A549 (cell line): ENCODE results near the gene NEU4. TPM values are rescaled to one million over a fixed set of nuclear protein-coding genes. Genes with fewer than 3 reads are reported as not detected.

Source experiments
- ATAC-seq, 2 experiments: fragments of 200-7000 bp in 1 of 2; fragments of >200 bp in 1 of 2; cut with Nextera tagmentation in 1 of 2; cut with Tn5 transposase in 1 of 2; 3 replicates each; pipeline versions ENCODE4 v1.8.0 to v1.9.1; 2018 to 2020; ENCODE audit warnings: mild to moderate bottlenecking in 1 of 2, moderate library complexity in 1 of 2
- CTCF ChIA-PET: fragments of 300-600 bp; sonication (Branson Sonifier 250); formaldehyde crosslinking; extraction: SDS; loops from one replicate; lab custom pipeline; 2021; ENCODE audit warnings: antibody characterized with exemption, inconsistent platforms; lab: Yijun Ruan, JAX
- POLR2A ChIA-PET: fragments of 350-600 bp; formaldehyde crosslinking; extraction: SDS; loops from one replicate; lab custom pipeline; 2021; ENCODE audit warnings: antibody characterized with exemption, inconsistent platforms; lab: Yijun Ruan, JAX
- DNase-seq, 2 experiments: peaks; one replicate each; pipeline versions ENCODE4 v3.0.0 to v3.0.0-alpha.2; 2011 to 2016; ENCODE audit warnings: low read depth in 1 of 2, low spot score in 1 of 2
- FAIRE-seq: peaks from 2 replicates; lab custom pipeline; 2011; peaks lifted over from hg19 to GRCh38; lab: Jason Lieb, UNC
- H3K27ac ChIP-seq, 2 experiments: fragments of >200 bp; sonication (Bioruptor Twin); formaldehyde crosslinking; 3 replicates each; pipeline ENCODE4 v1.5.1; 2016 to 2017
- H3K4me1 ChIP-seq: fragments of >200 bp; sonication (Bioruptor Twin); formaldehyde crosslinking; 3 replicates; pipeline ENCODE4 v1.6.1; 2016
- H3K4me2 ChIP-seq: fragments of >200 bp; sonication (Bioruptor Twin); formaldehyde crosslinking; 3 replicates; pipeline ENCODE4 v1.6.1; 2016
- H3K4me3 ChIP-seq: fragments of >200 bp; sonication (Bioruptor Twin); formaldehyde crosslinking; 3 replicates; pipeline ENCODE4 v1.5.1; 2016
- H3K9me3 ChIP-seq: fragments of >200 bp; sonication (Bioruptor Twin); formaldehyde crosslinking; 3 replicates; pipeline ENCODE4 v1.6.1; 2016
- ATOH8 ChIP-seq: fragments of 250-450 bp; sonication (Bioruptor Pico); IDR thresholded peaks from 2 replicates; pipeline ENCODE4 v1.5.0; 2020; ENCODE audit warnings: low read depth, mild to moderate bottlenecking, moderate library complexity
- EHF ChIP-seq: fragments of 250-450 bp; sonication (Bioruptor Pico); IDR thresholded peaks from 2 replicates; pipeline ENCODE4 v1.5.0; 2020; ENCODE audit warnings: mild to moderate bottlenecking
- ESRRA ChIP-seq: fragments of 150-350 bp; IDR thresholded peaks from 2 replicates; pipeline ENCODE4 v1.6.1; 2014; ENCODE audit warnings: mild to moderate bottlenecking, low read length, borderline replicate concordance
- FOSB ChIP-seq: fragments of 250-450 bp; sonication (Bioruptor Pico); IDR thresholded peaks from 2 replicates; pipeline ENCODE4 v1.5.0; 2020; ENCODE audit warnings: mild to moderate bottlenecking, moderate library complexity
- FOSL2 ChIP-seq, 2 experiments: fragments of 450-650 bp in 1 of 2; fragments of >200 bp in 1 of 2; sonication (Bioruptor Twin) in 1 of 2; formaldehyde crosslinking; IDR thresholded peaks; 2 replicates each; pipeline versions ENCODE4 v1.5.0 to v1.6.1; 2016 to 2020; ENCODE audit warnings: mild to moderate bottlenecking in 1 of 2, moderate library complexity in 1 of 2
- FOXS1 ChIP-seq: fragments of 250-450 bp; sonication (Bioruptor Pico); IDR thresholded peaks from 2 replicates; pipeline ENCODE4 v1.5.0; 2020; ENCODE audit warnings: mild to moderate bottlenecking, moderate library complexity
- GATA3 ChIP-seq: IDR thresholded peaks from 2 replicates; pipeline ENCODE4 v1.6.1; 2012; ENCODE audit warnings: borderline replicate concordance
- HES2 ChIP-seq: fragments of >200 bp; sonication (Bioruptor Twin); formaldehyde crosslinking; IDR thresholded peaks from 2 replicates; pipeline ENCODE4 v1.6.1; 2016
- HEYL ChIP-seq: fragments of 250-450 bp; sonication (Bioruptor Pico); IDR thresholded peaks from 2 replicates; pipeline ENCODE4 v1.8.0; 2021; ENCODE audit warnings: mild to moderate bottlenecking, moderate library complexity
- KDM1A ChIP-seq: fragments of 200-600 bp; sonication (generic); IDR thresholded peaks from 2 replicates; pipeline ENCODE4 v1.6.1; 2016; ENCODE audit warnings: low read depth, mild to moderate bottlenecking
- MAZ ChIP-seq: fragments of 150-350 bp; IDR thresholded peaks from 2 replicates; pipeline ENCODE4 v1.6.1; 2014; ENCODE audit warnings: antibody characterized with exemption, low read depth, low read length, borderline replicate concordance
- POLR2AphosphoS2 ChIP-seq: conservative IDR thresholded peaks from 2 replicates; pipeline ENCODE4 v1.6.1; 2012; ENCODE audit warnings: low read length, improper control_type of control experiment, inconsistent platforms
- RARB ChIP-seq: fragments of 250-450 bp; sonication (Bioruptor Pico); IDR thresholded peaks from 2 replicates; pipeline ENCODE4 v1.8.0; 2021; ENCODE audit warnings: mild to moderate bottlenecking, moderate library complexity
- REST ChIP-seq: fragments of 200-600 bp; sonication (generic); IDR thresholded peaks from 2 replicates; pipeline ENCODE4 v1.6.1; 2016; ENCODE audit warnings: antibody characterized with exemption, mild to moderate bottlenecking, moderate library complexity
- RFX5 ChIP-seq: fragments of 450-650 bp; IDR thresholded peaks from 2 replicates; pipeline ENCODE4 v1.7.1; 2014; ENCODE audit warnings: antibody characterized with exemption, mild to moderate bottlenecking, moderate library complexity
- ZFP36 ChIP-seq: fragments of 450-650 bp; IDR thresholded peaks from 2 replicates; pipeline ENCODE4 v1.6.1; 2014; ENCODE audit warnings: borderline replicate concordance; ENCODE audit not compliant: partially characterized antibody
- ZSCAN20 ChIP-seq: fragments of 250-450 bp; sonication (Bioruptor Pico); IDR thresholded peaks from 2 replicates; pipeline ENCODE4 v1.8.0; 2022; ENCODE audit warnings: mild to moderate bottlenecking, moderate library complexity
- WGBS: methylation state at CpG from one replicate; pipeline ENCODE4 v1.1.6; 2017; ENCODE audit errors: missing lambda C conversion rate; 5-methylcytosine and 5-hydroxymethylcytosine counted together
- polyA plus RNA-seq, 4 experiments: library from polyadenylated mRNA; depleted of rRNA in 3 of 4; stranded (reverse); fragments of >200 nt; fragmentation: RNase III in 1 of 4; extraction: RNeasy Plus Mini Kit Qiagen cat#74134 plus additional on column Dnase treatment in 1 of 4; gene quantifications; 2 replicates in 3 of 4; 3 replicates in 1 of 4; pipeline ENCODE4 v1.2.3, GENCODE V29; 2011 to 2017

Gene NEU4
- polyA plus RNA-seq, 2 of the 4 experiments (the other 2 are of a cell fraction) = 0.13 to 0.19 TPM

GRCh38 chr2:241796610-241797138 is 12.3 kb upstream of the NEU4 start:
- Histone ChIP-seq H3K4me3 (no peak overlapping the region), H3K4me2 (no peak overlapping the region), H3K9me3 (no peaks in the 10 kb centered on the region), H3K27ac (no peak overlapping the region), H3K4me1 (no peaks in the 10 kb centered on the region; the same call in 2 of the 3 replicates)
- WGBS = 65% methylated on average over 8 of the region's 13 CpGs
- CTCF ChIA-PET = interaction anchor here (1.0 to 1.3 kb wide), 2 partner anchors 14 to 33 kb away, joined by 3 read pairs; no protein-coding TSS in a partner anchor
- TF ChIP-seq EHF (CRISPR knock-in tag) (no peak), HEYL (CRISPR knock-in tag) (no peak)
- POLR2A ChIA-PET = no interaction called here
- ATAC-seq (no peak), FAIRE-seq (no peak), DNase-seq (no peak)

GRCh38 chr2:241797441-241798080 is 11.4 kb upstream of the NEU4 start:
- Histone ChIP-seq H3K27ac (no peak overlapping the region), H3K4me1 (no peaks in the 10 kb centered on the region), H3K4me3 (no peak overlapping the region)
- DNase-seq (no peak), ATAC-seq (no peak)
- POLR2A ChIA-PET = no interaction called here
- CTCF ChIA-PET = no interaction called here
- WGBS = 78% methylated on average over 14 of the region's 19 CpGs
- TF ChIP-seq GATA3 = no peak
- TF ChIP-seq KDM1A = no peak
- TF ChIP-seq HES2 = no peak
- TF ChIP-seq RARB = no peak
- no peak for TF ChIP-seq POLR2AphosphoS2
- TF ChIP-seq FOSL2 (IDR thresholded peaks at IDR 0.05) = no peak
- no peak for TF ChIP-seq FOSL2 (CRISPR knock-in tag; IDR thresholded peaks at IDR 0.05)
- TF ChIP-seq REST = no peak
- no peak for TF ChIP-seq ESRRA
- TF ChIP-seq ZFP36 = no peak
- TF ChIP-seq ATOH8 (CRISPR knock-in tag) = no peak
- no peak for TF ChIP-seq MAZ
- TF ChIP-seq RFX5 = no peak
- no peak for TF ChIP-seq FOXS1 (CRISPR knock-in tag)
- TF ChIP-seq, all 56 proteins: peak for 0
- H3K4me2 ChIP-seq = no peak overlapping the region
- no peak for FAIRE-seq
- no peaks in the 10 kb centered on the region for H3K9me3 ChIP-seq

- Histone ChIP-seq H3K9me3 (no peaks in the 10 kb centered on the region), H3K27ac (no peak overlapping the region), H3K4me2 (no peak overlapping the region), H3K4me3 (no peak overlapping the region), H3K4me1 (0 out of 3 replicates have a peak, but pooled peaks cover 5% of the 10 kb centered on the region)
- ATAC-seq (no peak), DNase-seq (no peak), FAIRE-seq (no peak)
- ChIA-PET CTCF (no interaction called here), POLR2A (no interaction called here)
- 92% methylated on average over 9 of the region's 14 CpGs for WGBS
- TF ChIP-seq GATA3 = no peak
- no peak for TF ChIP-seq FOSB (CRISPR knock-in tag)
- TF ChIP-seq ZSCAN20 = no peak
Measured at GRCh38 chr2:241798081-241798630, 10.8 kb upstream of the NEU4 start.
